SK-N-SH (cell line): ENCODE results near the gene PZP. TPM values are rescaled to one million over a fixed set of nuclear protein-coding genes. Genes with fewer than 3 reads are reported as not detected.

Experiments used
- CTCF ChIA-PET: fragments of 300-600, 350-600 bp; formaldehyde crosslinking; extraction: SDS; loops from one replicate; lab custom pipeline; 2021; lab: Yijun Ruan, JAX
- POLR2A ChIA-PET: fragments of 350-600 bp; sonication (Branson Sonifier 250); formaldehyde crosslinking; extraction: SDS; loops from one replicate; lab custom pipeline; 2020; ENCODE audit warnings: antibody characterized with exemption, inconsistent platforms; lab: Yijun Ruan, JAX
- DNase-seq: peaks from one replicate; pipeline ENCODE4 v3.0.0; 2012
- H2AFZ ChIP-seq: fragments of 200-600 bp; sonication (generic); 2 replicates; pipeline ENCODE4 v1.8.1; 2016; ENCODE audit warnings: antibody characterized with exemption, mild to moderate bottlenecking, low read depth
- H3F3A ChIP-seq: fragments of 200-600 bp; sonication (generic); replicated peaks from 2 replicates; pipeline ENCODE3; 2016; ENCODE audit warnings: antibody characterized with exemption, mild to moderate bottlenecking; ENCODE audit not compliant: insufficient read depth
- H3K27ac ChIP-seq, 2 experiments: fragments of 200-500 bp in 1 of 2; fragments of 200-600 bp in 1 of 2; sonication (Bioruptor generic) in 1 of 2; sonication (generic), shearing (Covaris generic) in 1 of 2; 2 replicates each; pipeline versions ENCODE4 v1.5.1 to v1.6.1; 2014 to 2016; ENCODE audit warnings: low read depth in 2 of 2, inconsistent platforms in 1 of 2, low read length in 1 of 2, mild to moderate bottlenecking in 1 of 2, mixed read lengths in 1 of 2
- H3K27me3 ChIP-seq: fragments of 200-600 bp; sonication (generic), shearing (Covaris generic); 2 replicates; pipeline ENCODE4 v1.6.1; 2016; ENCODE audit warnings: mixed run types; ENCODE audit not compliant: insufficient read depth
- H3K36me3 ChIP-seq, 2 experiments: fragments of 200-500 bp in 1 of 2; fragments of 200-600 bp in 1 of 2; sonication (Bioruptor generic) in 1 of 2; sonication (generic) in 1 of 2; replicated peaks in 1 of 2; 2 replicates each; pipeline versions ENCODE3 to v1.5.1; 2014 to 2016; ENCODE audit warnings: low read length in 1 of 2, mild to moderate bottlenecking in 1 of 2; ENCODE audit not compliant: insufficient read depth in 2 of 2, control insufficient read depth in 1 of 2
- H3K4me1 ChIP-seq, 2 experiments: fragments of 200-500 bp in 1 of 2; fragments of 200-600 bp in 1 of 2; sonication (Bioruptor generic) in 1 of 2; sonication (generic), shearing (Covaris generic) in 1 of 2; 2 replicates each; pipeline versions ENCODE4 v1.5.1 to v1.6.1; 2014 to 2016; ENCODE audit warnings: low read depth in 1 of 2, low read length in 1 of 2, mixed run types in 1 of 2; ENCODE audit not compliant: insufficient read depth in 2 of 2, control insufficient read depth in 1 of 2
- H3K4me2 ChIP-seq: fragments of 200-600 bp; sonication (generic), shearing (Covaris generic); 2 replicates; pipeline ENCODE4 v1.6.1; 2017; ENCODE audit warnings: mixed run types
- H3K4me3 ChIP-seq, 2 experiments: fragments of 200-500 bp in 1 of 2; fragments of 200-600 bp in 1 of 2; sonication (Bioruptor generic) in 1 of 2; sonication (generic), shearing (Covaris generic) in 1 of 2; 2 replicates each; pipeline versions ENCODE4 v1.5.1 to v1.8.1; 2014 to 2016; ENCODE audit warnings: low read depth in 2 of 2, inconsistent platforms in 1 of 2, low read length in 1 of 2, mild to moderate bottlenecking in 1 of 2, mixed read lengths in 1 of 2, moderate library complexity in 1 of 2
- H3K79me2 ChIP-seq: fragments of 200-600 bp; sonication (generic); 2 replicates; pipeline ENCODE4 v1.8.1; 2017; ENCODE audit warnings: mild to moderate bottlenecking; ENCODE audit not compliant: insufficient read depth
- H3K9ac ChIP-seq: fragments of 200-600 bp; sonication (generic); 2 replicates; pipeline ENCODE4 v1.6.1; 2017; ENCODE audit warnings: mixed run types
- H3K9me2 ChIP-seq: fragments of 200-600 bp; sonication (generic); 2 replicates; pipeline ENCODE4 v1.6.1; 2017; ENCODE audit warnings: mixed run types
- H3K9me3 ChIP-seq: fragments of 200-600 bp; sonication (generic); 2 replicates; pipeline ENCODE4 v1.6.1; 2017; ENCODE audit warnings: mixed run types, mild to moderate bottlenecking, moderate library complexity
- H4K20me1 ChIP-seq: fragments of 200-600 bp; sonication (generic); 2 replicates; pipeline ENCODE4 v1.6.1; 2017; ENCODE audit warnings: mild to moderate bottlenecking, mixed run types; ENCODE audit not compliant: insufficient read depth
- FOSL2 ChIP-seq: IDR thresholded peaks from 2 replicates; pipeline ENCODE4 v1.4.0; 2012; ENCODE audit warnings: low read depth, mild to moderate bottlenecking, moderate library complexity, borderline replicate concordance
- FOXM1 ChIP-seq: IDR thresholded peaks from 2 replicates; pipeline ENCODE4 v1.4.0; 2012; ENCODE audit warnings: low read depth, mild to moderate bottlenecking
- JUND ChIP-seq: IDR thresholded peaks from 2 replicates; pipeline ENCODE4 v1.4.0; 2012
- MEF2A ChIP-seq: IDR thresholded peaks from 2 replicates; pipeline ENCODE4 v1.4.0; 2012; ENCODE audit warnings: low read depth, borderline replicate concordance
- MXI1 ChIP-seq: IDR thresholded peaks from 2 replicates; pipeline ENCODE4 v1.6.1; 2012; ENCODE audit warnings: mild to moderate bottlenecking, low read depth, low read length, improper control_type of control experiment
- NRF1 ChIP-seq: IDR thresholded peaks from 2 replicates; pipeline ENCODE4 v1.6.1; 2012; ENCODE audit warnings: low read depth, mild to moderate bottlenecking, low read length
- POLR2AphosphoS5 ChIP-seq: IDR thresholded peaks from 2 replicates; pipeline ENCODE4 v1.6.1; 2012; ENCODE audit warnings: low read depth, low read length
- RAD21 ChIP-seq: IDR thresholded peaks from 2 replicates; pipeline ENCODE4 v1.6.1; 2012; ENCODE audit warnings: mild to moderate bottlenecking, low read length
- RCOR1 ChIP-seq: fragments of 150-350 bp; IDR thresholded peaks from 2 replicates; pipeline ENCODE4 v1.6.1; 2017; ENCODE audit warnings: antibody characterized with exemption, low read length
- SIN3A ChIP-seq: IDR thresholded peaks from 2 replicates; pipeline ENCODE4 v1.6.1; 2012; ENCODE audit warnings: low read depth, mild to moderate bottlenecking, low read length, moderate library complexity, borderline replicate concordance
- SMC3 ChIP-seq: IDR thresholded peaks from 2 replicates; pipeline ENCODE4 v1.6.1; 2012; ENCODE audit warnings: low read depth, low read length, improper control_type of control experiment
- WGBS: methylation state at CpG from one replicate; pipeline ENCODE4 v1.1.6; 2017; ENCODE audit warnings: low lambda C conversion rate; 5-methylcytosine and 5-hydroxymethylcytosine counted together
- polyA plus RNA-seq, 3 experiments: library from polyadenylated mRNA; depleted of rRNA; stranded (reverse); fragments of >200 nt; gene quantifications; 2 replicates each; pipeline ENCODE4 v1.2.3, GENCODE V29; 2012
- TF ChIP-seq, protein P1 (sequence below): IDR thresholded peaks from 2 replicates; pipeline ENCODE4 v1.4.0; 2012; ENCODE audit warnings: low read depth
- TF ChIP-seq, protein P2 (sequence below): IDR thresholded peaks from 2 replicates; pipeline ENCODE4; 2012
- TF ChIP-seq, protein P3 (sequence below): fragments of 150-350 bp; IDR thresholded peaks from 2 replicates; pipeline ENCODE4 v1.6.1; 2016; ENCODE audit warnings: mild to moderate bottlenecking, low read depth, low read length
- TF ChIP-seq, protein P4 (sequence below): IDR thresholded peaks from 2 replicates; pipeline ENCODE4 v1.4.0; 2012; ENCODE audit warnings: low read depth, borderline replicate concordance
- TF ChIP-seq, protein P5 (sequence below): fragments of 150-350 bp; IDR thresholded peaks from 2 replicates; pipeline ENCODE4 v1.6.1; 2017; ENCODE audit warnings: antibody characterized with exemption, low read length, low read depth, borderline replicate concordance

The PZP gene
- polyA plus RNA-seq, 1 of the 3 experiments (the other 2 are of a cell fraction) = not detected

DNA sequence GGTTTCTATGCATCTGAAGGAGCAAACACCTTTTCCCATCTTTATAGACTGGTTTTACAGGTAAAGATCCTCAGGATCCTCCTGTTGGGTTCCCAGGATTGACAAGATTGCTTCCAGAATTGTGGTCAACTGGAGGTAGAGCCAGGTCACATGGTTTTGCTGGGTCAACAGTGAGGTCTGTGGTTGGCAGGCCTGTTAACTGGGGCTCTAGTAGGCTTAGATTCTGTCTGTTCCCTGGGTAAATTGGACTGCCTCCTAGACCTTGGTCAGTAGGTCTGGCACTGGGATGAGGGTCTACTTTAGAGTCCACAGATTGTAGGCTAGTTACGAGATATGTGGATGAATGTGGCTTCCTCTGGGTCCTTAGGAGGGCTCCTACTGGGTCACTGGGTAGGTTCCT, 3.5 kb upstream of the PZP start:
- H3K27me3 ChIP-seq = no peaks in the 10 kb centered on the region
- H3K79me2 ChIP-seq = no peaks in the 10 kb centered on the region
- H3K4me3 ChIP-seq = no peak overlapping the region
- TF ChIP-seq FOXM1 (no peak), MXI1 (no peak), RCOR1 (no peak), SIN3A (no peak), MEF2A (no peak), POLR2AphosphoS5 (no peak), SMC3 (no peak), FOSL2 (no peak), RAD21 (no peak), JUND (no peak)
- TF ChIP-seq, protein P1, sequence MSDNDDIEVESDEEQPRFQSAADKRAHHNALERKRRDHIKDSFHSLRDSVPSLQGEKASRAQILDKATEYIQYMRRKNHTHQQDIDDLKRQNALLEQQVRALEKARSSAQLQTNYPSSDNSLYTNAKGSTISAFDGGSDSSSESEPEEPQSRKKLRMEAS = no peak
- TF ChIP-seq, protein P2, sequence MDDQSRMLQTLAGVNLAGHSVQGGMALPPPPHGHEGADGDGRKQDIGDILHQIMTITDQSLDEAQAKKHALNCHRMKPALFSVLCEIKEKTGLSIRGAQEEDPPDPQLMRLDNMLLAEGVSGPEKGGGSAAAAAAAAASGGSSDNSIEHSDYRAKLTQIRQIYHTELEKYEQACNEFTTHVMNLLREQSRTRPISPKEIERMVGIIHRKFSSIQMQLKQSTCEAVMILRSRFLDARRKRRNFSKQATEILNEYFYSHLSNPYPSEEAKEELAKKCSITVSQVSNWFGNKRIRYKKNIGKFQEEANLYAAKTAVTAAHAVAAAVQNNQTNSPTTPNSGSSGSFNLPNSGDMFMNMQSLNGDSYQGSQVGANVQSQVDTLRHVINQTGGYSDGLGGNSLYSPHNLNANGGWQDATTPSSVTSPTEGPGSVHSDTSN = no peak
- TF ChIP-seq, protein P3, sequence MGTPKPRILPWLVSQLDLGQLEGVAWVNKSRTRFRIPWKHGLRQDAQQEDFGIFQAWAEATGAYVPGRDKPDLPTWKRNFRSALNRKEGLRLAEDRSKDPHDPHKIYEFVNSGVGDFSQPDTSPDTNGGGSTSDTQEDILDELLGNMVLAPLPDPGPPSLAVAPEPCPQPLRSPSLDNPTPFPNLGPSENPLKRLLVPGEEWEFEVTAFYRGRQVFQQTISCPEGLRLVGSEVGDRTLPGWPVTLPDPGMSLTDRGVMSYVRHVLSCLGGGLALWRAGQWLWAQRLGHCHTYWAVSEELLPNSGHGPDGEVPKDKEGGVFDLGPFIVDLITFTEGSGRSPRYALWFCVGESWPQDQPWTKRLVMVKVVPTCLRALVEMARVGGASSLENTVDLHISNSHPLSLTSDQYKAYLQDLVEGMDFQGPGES = no peak
- TF ChIP-seq, protein P4, sequence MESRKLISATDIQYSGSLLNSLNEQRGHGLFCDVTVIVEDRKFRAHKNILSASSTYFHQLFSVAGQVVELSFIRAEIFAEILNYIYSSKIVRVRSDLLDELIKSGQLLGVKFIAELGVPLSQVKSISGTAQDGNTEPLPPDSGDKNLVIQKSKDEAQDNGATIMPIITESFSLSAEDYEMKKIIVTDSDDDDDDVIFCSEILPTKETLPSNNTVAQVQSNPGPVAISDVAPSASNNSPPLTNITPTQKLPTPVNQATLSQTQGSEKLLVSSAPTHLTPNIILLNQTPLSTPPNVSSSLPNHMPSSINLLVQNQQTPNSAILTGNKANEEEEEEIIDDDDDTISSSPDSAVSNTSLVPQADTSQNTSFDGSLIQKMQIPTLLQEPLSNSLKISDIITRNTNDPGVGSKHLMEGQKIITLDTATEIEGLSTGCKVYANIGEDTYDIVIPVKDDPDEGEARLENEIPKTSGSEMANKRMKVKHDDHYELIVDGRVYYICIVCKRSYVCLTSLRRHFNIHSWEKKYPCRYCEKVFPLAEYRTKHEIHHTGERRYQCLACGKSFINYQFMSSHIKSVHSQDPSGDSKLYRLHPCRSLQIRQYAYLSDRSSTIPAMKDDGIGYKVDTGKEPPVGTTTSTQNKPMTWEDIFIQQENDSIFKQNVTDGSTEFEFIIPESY = no peak
- H3K27ac ChIP-seq = no peak overlapping the region
- H3F3A ChIP-seq = no peaks in the 10 kb centered on the region
- no peak for DNase-seq
- no peak overlapping the region for H3K4me2 ChIP-seq
- 17% methylated on average over 1 of the region's 1 CpG for WGBS
- no peaks in the 10 kb centered on the region for H3K9me3 ChIP-seq
- H3K9me2 ChIP-seq = no peaks in the 10 kb centered on the region
- H3K4me1 ChIP-seq = no peaks in the 10 kb centered on the region
- H3K9ac ChIP-seq = no peak overlapping the region
- H2AFZ ChIP-seq = no peak overlapping the region
- POLR2A ChIA-PET = no interaction called here
- CTCF ChIA-PET = no interaction called here
- H3K36me3 ChIP-seq = no peaks in the 10 kb centered on the region
- no peaks in the 10 kb centered on the region for H4K20me1 ChIP-seq

DNA sequence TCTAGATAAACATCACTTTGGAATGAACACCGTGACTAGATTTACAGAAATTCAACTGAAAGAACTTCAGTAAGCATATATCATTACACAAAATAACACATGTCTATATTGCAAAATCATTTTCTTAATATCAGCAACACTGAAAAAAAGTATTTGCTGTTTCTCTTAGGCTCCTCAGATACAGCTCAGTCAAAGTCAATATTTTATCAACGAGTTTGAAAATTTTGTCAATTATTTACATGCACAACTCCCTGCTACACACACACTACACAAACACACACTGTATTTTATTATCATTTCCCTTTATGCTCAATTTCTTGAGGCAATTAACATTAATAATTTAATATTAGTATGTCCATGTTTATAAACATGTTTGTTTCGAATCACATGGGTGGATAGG, 3.8 kb downstream of the PZP start:
- no peaks in the 10 kb centered on the region for H3K36me3 ChIP-seq
- H3K27ac ChIP-seq = no peak overlapping the region
- H3K4me3 ChIP-seq = no peak overlapping the region
- no peaks in the 10 kb centered on the region for H3K79me2 ChIP-seq
- no peaks in the 10 kb centered on the region for H3K27me3 ChIP-seq
- no peaks in the 10 kb centered on the region for H3K9me2 ChIP-seq
- no peak overlapping the region for H3K4me2 ChIP-seq
- no peaks in the 10 kb centered on the region for H3K4me1 ChIP-seq
- no peak overlapping the region for H2AFZ ChIP-seq
- ChIA-PET CTCF (no interaction called here), POLR2A (no interaction called here)
- H3K9ac ChIP-seq = no peak overlapping the region
- DNase-seq = no peak
- TF ChIP-seq, protein P5, sequence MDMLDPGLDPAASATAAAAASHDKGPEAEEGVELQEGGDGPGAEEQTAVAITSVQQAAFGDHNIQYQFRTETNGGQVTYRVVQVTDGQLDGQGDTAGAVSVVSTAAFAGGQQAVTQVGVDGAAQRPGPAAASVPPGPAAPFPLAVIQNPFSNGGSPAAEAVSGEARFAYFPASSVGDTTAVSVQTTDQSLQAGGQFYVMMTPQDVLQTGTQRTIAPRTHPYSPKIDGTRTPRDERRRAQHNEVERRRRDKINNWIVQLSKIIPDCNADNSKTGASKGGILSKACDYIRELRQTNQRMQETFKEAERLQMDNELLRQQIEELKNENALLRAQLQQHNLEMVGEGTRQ = no peak
- no peak for TF ChIP-seq SMC3
- TF ChIP-seq, protein P2 = no peak
- TF ChIP-seq MEF2A = no peak
- no peak for TF ChIP-seq NRF1
- WGBS = 9% methylated on average over 3 of the region's 3 CpGs
- no peaks in the 10 kb centered on the region for H3F3A ChIP-seq
- H3K9me3 ChIP-seq = no peaks in the 10 kb centered on the region
- H4K20me1 ChIP-seq = no peaks in the 10 kb centered on the region
